ENCODE measurements around the gene BRMS1.

Gene BRMS1

GRCh38 chr11:66302656-66303055 lies 42.2 kb downstream of the BRMS1 start:
- DNase-seq (ENCODE audit: low read depth): no peak

GRCh38 chr11:66299186-66299585 lies 45.7 kb downstream of the BRMS1 start:
- DNase-seq (ENCODE audit: low read depth): no peak

- no peak for DNase-seq (ENCODE audit: low read depth)
Observed at GRCh38 chr11:66297610-66298009, 47.3 kb downstream of the BRMS1 start.

- DNase-seq (ENCODE audit: low read depth): no peak
Observed at GRCh38 chr11:66294626-66295620, 50.0 kb downstream of the BRMS1 start.

GRCh38 chr11:66293777-66294625 lies 50.9 kb downstream of the BRMS1 start:
- no peak for DNase-seq (ENCODE audit: low read depth)

GRCh38 chr11:66293352-66293751 lies 51.6 kb downstream of the BRMS1 start:
- no peak for DNase-seq (ENCODE audit: low read depth)

GRCh38 chr11:66292543-66293332 lies 52.2 kb downstream of the BRMS1 start:
- DNase-seq (ENCODE audit: low read depth): no peak

GRCh38 chr11:66291706-66292542 lies 53.0 kb downstream of the BRMS1 start, which contains the start of gene TMEM151A:
Gene TMEM151A (plus strand): TSS chr11:66291894. CDS start chr11:66292014, 120 bp downstream.
- DNase-seq (ENCODE audit: low read depth): no peak

- no peak for DNase-seq (ENCODE audit: low read depth)
Observed at GRCh38 chr11:66291303-66291705, 53.6 kb downstream of the BRMS1 start.

- no peak for DNase-seq (ENCODE audit: low read depth)
Observed at GRCh38 chr11:66290330-66290621, 54.6 kb downstream of the BRMS1 start.

- DNase-seq (ENCODE audit: low read depth): no peak
Observed at GRCh38 chr11:66289548-66290329, 55.2 kb downstream of the BRMS1 start.

- peak; percentile 98 for DNase-seq (ENCODE audit: low read depth)
Observed at GRCh38 chr11:66288671-66289547, 56.0 kb downstream of the BRMS1 start, which contains the start of gene YIF1A. Gene YIF1A (minus strand): TSS chr11:66289143. CDS start chr11:66288985, 158 bp downstream.

GRCh38 chr11:66287889-66288670 lies 56.8 kb downstream of the BRMS1 start:
- DNase-seq (ENCODE audit: low read depth): no peak

Measured in HS-5 (cell line).